Astrocyte (in vitro differentiated cells and primary cell): ENCODE measurements around the gene BNIP5. TPM values are rescaled to one million over a fixed set of nuclear protein-coding genes. Genes with fewer than 3 reads are reported as not detected.

Source experiments
- DNase-seq: peaks from one replicate; pipeline ENCODE4 v3.0.0-alpha.2; 2010; ENCODE audit warnings: low read depth
- FAIRE-seq: peaks from 2 replicates; lab custom pipeline; 2011; peaks lifted over from hg19 to GRCh38; lab: Jason Lieb, UNC
- H2AFZ ChIP-seq: 2 replicates; pipeline ENCODE4 v1.6.0; 2012; ENCODE audit warnings: low read depth, low read length, inconsistent platforms
- H3K27ac ChIP-seq: 2 replicates; pipeline ENCODE4 v1.5.1; 2011; ENCODE audit warnings: low read depth, low read length, inconsistent platforms
- H3K27me3 ChIP-seq: 2 replicates; pipeline ENCODE4 v1.6.0; 2011; ENCODE audit warnings: low read length, inconsistent platforms; ENCODE audit not compliant: insufficient read depth
- H3K36me3 ChIP-seq: 2 replicates; pipeline ENCODE4 v1.5.1; 2011; ENCODE audit warnings: low read length, inconsistent platforms; ENCODE audit not compliant: insufficient read depth
- H3K4me1 ChIP-seq: 2 replicates; pipeline ENCODE4 v1.5.1; 2011; ENCODE audit warnings: low read length, inconsistent platforms; ENCODE audit not compliant: insufficient read depth
- H3K4me2 ChIP-seq: 2 replicates; pipeline ENCODE4 v1.6.0; 2012; ENCODE audit warnings: low read length, inconsistent platforms
- H3K4me3 ChIP-seq: 2 replicates; pipeline ENCODE4 v1.5.1; 2011; ENCODE audit warnings: low read depth, mild to moderate bottlenecking, low read length, inconsistent platforms; ENCODE audit not compliant: insufficient read depth
- H3K79me2 ChIP-seq: 2 replicates; pipeline ENCODE4 v1.6.0; 2012; ENCODE audit warnings: mild to moderate bottlenecking, low read length, inconsistent platforms; ENCODE audit not compliant: insufficient read depth
- H3K9ac ChIP-seq: 2 replicates; pipeline ENCODE4 v1.6.0; 2012; ENCODE audit warnings: mild to moderate bottlenecking, low read length, inconsistent platforms
- H3K9me3 ChIP-seq: 2 replicates; pipeline ENCODE4 v1.5.1; 2012; ENCODE audit warnings: low read depth, mild to moderate bottlenecking, low read length, inconsistent platforms; ENCODE audit not compliant: insufficient read depth
- H4K20me1 ChIP-seq: 2 replicates; pipeline ENCODE4 v1.6.0; 2012; ENCODE audit warnings: low read length, inconsistent platforms; ENCODE audit not compliant: insufficient read depth
- H3K27ac Mint-ChIP-seq: one replicate; pipeline ENCODE4 v1.8.0; 2021; ENCODE audit warnings: mild to moderate bottlenecking, mixed read lengths; ENCODE audit not compliant: unreplicated experiment
- H3K27me3 Mint-ChIP-seq: one replicate; pipeline ENCODE4 v1.8.0; 2021; ENCODE audit warnings: low read depth, mixed read lengths; ENCODE audit not compliant: unreplicated experiment
- H3K36me3 Mint-ChIP-seq: one replicate; pipeline ENCODE4 v1.8.0; 2021; ENCODE audit warnings: low read depth, mixed read lengths; ENCODE audit not compliant: unreplicated experiment
- H3K4me1 Mint-ChIP-seq: one replicate; pipeline ENCODE4 v1.8.0; 2021; ENCODE audit warnings: low read depth, mixed read lengths; ENCODE audit not compliant: unreplicated experiment
- H3K4me3 Mint-ChIP-seq: one replicate; pipeline ENCODE4 v1.8.0; 2021; ENCODE audit warnings: mild to moderate bottlenecking, moderate library complexity, mixed read lengths; ENCODE audit not compliant: unreplicated experiment
- H3K9me3 Mint-ChIP-seq: one replicate; pipeline ENCODE4 v1.8.0; 2021; ENCODE audit warnings: mild to moderate bottlenecking, mixed read lengths; ENCODE audit not compliant: unreplicated experiment
- EZH2 ChIP-seq: IDR thresholded peaks from 2 replicates; pipeline ENCODE4 v1.6.1; 2012; ENCODE audit warnings: mild to moderate bottlenecking, low read length, inconsistent platforms; ENCODE audit not compliant: insufficient read depth
- total RNA-seq: library from RNA; stranded (reverse); gene quantifications from 2 replicates; pipeline ENCODE4 v1.2.1, GENCODE V29; 2021
- TF ChIP-seq, protein P1 (sequence below): IDR thresholded peaks from 2 replicates; pipeline ENCODE4 v1.5.1; 2011; ENCODE audit warnings: low read depth, mild to moderate bottlenecking, inconsistent platforms, low read length, moderate library complexity; ENCODE audit not compliant: insufficient read depth

BNIP5 gene
- total RNA-seq, 1 donor from 2014 or later, result not detected

DNA sequence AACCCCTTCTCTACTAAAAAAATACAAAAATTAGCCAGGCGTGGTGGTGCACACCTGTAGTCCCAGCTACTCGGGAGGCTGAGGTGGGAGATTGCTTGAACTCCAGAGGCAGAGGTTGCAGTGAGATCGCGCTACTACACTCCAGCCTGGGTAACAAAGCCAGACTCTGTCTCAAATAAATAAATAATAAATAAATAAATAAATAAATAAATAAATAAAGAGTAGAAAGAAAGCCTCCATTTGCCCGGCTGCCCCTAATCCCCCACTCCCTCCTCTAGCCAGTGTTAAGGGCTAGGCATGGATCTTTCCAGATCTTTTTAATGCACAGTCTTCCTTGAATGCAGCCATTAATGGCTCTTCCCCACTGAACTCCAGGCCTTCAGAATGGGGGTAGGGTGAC lies 63.6 kb downstream of the BNIP5 start:
- no peak for DNase-seq
- Mint-ChIP-seq H3K27ac (no peak overlapping the region), H3K4me1 (peaks cover 6% of the 10 kb centered on the region), H3K4me3 (no peak overlapping the region), H3K27me3 (peaks cover 39% of the 10 kb centered on the region), H3K9me3 (peaks cover 2% of the 10 kb centered on the region), H3K36me3 (no peaks in the 10 kb centered on the region)
- Histone ChIP-seq H3K4me2 (no peak overlapping the region), H3K36me3 (no peaks in the 10 kb centered on the region), H3K27me3 (peaks cover 35% of the 10 kb centered on the region), H3K4me1 (no peaks in the 10 kb centered on the region), H4K20me1 (no peaks in the 10 kb centered on the region), H2AFZ (no peak overlapping the region), H3K9me3 (no peaks in the 10 kb centered on the region), H3K9ac (no peak overlapping the region), H3K4me3 (no peak overlapping the region), H3K27ac (no peak overlapping the region), H3K79me2 (no peaks in the 10 kb centered on the region)
- TF ChIP-seq EZH2, result no peak
- TF ChIP-seq, protein P1, sequence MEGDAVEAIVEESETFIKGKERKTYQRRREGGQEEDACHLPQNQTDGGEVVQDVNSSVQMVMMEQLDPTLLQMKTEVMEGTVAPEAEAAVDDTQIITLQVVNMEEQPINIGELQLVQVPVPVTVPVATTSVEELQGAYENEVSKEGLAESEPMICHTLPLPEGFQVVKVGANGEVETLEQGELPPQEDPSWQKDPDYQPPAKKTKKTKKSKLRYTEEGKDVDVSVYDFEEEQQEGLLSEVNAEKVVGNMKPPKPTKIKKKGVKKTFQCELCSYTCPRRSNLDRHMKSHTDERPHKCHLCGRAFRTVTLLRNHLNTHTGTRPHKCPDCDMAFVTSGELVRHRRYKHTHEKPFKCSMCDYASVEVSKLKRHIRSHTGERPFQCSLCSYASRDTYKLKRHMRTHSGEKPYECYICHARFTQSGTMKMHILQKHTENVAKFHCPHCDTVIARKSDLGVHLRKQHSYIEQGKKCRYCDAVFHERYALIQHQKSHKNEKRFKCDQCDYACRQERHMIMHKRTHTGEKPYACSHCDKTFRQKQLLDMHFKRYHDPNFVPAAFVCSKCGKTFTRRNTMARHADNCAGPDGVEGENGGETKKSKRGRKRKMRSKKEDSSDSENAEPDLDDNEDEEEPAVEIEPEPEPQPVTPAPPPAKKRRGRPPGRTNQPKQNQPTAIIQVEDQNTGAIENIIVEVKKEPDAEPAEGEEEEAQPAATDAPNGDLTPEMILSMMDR, result no peak
- no peak for FAIRE-seq

DNA sequence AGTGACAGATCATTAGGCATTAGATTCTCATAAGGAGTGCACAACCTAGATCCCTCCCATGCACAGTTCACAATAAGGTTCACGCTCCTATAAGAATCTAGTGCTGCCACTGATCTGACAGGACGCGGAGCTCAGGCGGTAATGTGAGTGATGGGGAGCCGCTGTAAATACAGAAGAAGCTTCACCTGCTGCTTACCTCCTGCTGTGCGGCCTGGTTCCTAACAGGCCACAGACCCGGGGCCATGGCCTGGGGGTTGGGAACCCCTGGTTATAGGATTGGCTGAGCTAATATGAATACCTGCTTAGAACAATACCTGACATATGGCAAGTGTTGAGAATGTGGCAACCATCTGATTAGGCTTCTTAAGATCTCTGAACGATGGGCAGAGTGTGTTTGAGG lies 64.5 kb downstream of the BNIP5 start:
- no peak overlapping the region for H3K4me3 ChIP-seq
- DNase-seq (no peak), FAIRE-seq (no peak)
- TF ChIP-seq EZH2, result no peak
- TF ChIP-seq, protein P1, result no peak
- H3K27me3 Mint-ChIP-seq, result peaks cover 37% of the 10 kb centered on the region
- H3K27ac Mint-ChIP-seq, result no peak overlapping the region
- H3K4me2 ChIP-seq, result no peak overlapping the region
- H3K27ac ChIP-seq, result no peak overlapping the region
- H3K9me3 Mint-ChIP-seq, result peaks cover 2% of the 10 kb centered on the region
- no peak overlapping the region for H3K9ac ChIP-seq
- no peaks in the 10 kb centered on the region for H3K9me3 ChIP-seq
- no peak overlapping the region for H3K4me3 Mint-ChIP-seq
- peaks cover 11% of the 10 kb centered on the region for H3K4me1 Mint-ChIP-seq
- H4K20me1 ChIP-seq, result no peaks in the 10 kb centered on the region
- peaks cover 31% of the 10 kb centered on the region for H3K27me3 ChIP-seq
- H3K4me1 ChIP-seq, result no peaks in the 10 kb centered on the region
- no peaks in the 10 kb centered on the region for H3K36me3 ChIP-seq
- no peak overlapping the region for H2AFZ ChIP-seq
- H3K79me2 ChIP-seq, result no peaks in the 10 kb centered on the region
- H3K36me3 Mint-ChIP-seq, result no peaks in the 10 kb centered on the region

DNA sequence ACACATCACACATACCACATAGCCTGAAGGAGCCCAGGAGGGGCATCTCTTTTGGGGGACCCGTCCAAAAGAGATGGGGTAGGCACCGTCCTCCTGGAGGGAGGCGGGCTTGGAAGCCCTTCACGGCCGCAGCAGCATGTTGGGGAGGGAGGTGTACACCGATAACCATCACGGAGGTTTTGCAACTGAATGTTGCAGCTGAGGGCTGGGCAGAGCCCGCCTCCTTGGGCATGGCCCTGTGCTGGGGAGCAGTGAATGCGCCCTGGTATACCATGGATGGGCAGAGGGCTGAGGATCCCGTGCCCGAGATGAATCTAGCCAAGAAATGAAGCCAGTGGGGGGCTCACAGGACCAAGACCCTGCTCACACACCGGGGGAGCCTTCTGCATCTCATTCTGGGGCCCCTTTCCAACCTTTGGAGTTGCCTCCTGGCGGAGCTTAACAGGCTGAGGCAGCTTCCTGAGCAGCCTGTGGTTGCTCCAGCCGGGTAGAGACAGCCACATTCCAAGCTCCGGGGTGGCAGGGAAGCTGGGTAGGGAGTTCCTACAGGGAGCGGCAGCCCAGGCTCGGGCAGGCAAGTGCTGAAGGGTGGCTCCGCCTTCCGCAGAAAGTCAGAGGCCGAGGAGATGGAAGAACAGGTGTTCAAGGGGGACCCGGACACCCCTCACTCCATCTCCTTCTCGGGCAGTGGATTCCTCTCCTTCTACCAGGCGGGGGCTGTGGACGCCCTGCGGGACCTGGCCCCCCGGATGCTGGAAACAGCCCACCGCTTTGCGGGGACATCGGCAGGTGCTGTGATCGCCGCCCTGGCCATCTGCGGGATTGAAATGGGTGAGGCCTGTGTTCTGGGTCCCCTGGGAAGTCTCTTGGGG lies 66.6 kb downstream of the BNIP5 start, which contains the start of gene PNPLA1:
TSS of gene PNPLA1 (plus strand) at position 227 of the 872 bp plus-strand sequence. CDS start at position 627, 400 bp downstream.
- H3K27me3 Mint-ChIP-seq, result peaks cover 30% of the 10 kb centered on the region
- Histone ChIP-seq H2AFZ (no peak within 1 kb of the TSS), H3K4me1 (no peaks in the 10 kb centered on the region), H3K9ac (no peak within 1 kb of the TSS), H3K4me3 (no peak within 1 kb of the TSS), H3K36me3 (no peaks in the 10 kb centered on the region), H3K27ac (no peak within 1 kb of the TSS), H4K20me1 (no peaks in the 10 kb centered on the region), H3K79me2 (no peaks in the 10 kb centered on the region), H3K27me3 (peaks cover 21% of the 10 kb centered on the region), H3K9me3 (no peaks in the 10 kb centered on the region), H3K4me2 (no peak within 1 kb of the TSS)
- H3K36me3 Mint-ChIP-seq, result no peaks in the 10 kb centered on the region
- no peak within 1 kb of the TSS for H3K4me3 Mint-ChIP-seq
- DNase-seq, result no peak
- FAIRE-seq, result no peak
- TF ChIP-seq EZH2, result no peak
- TF ChIP-seq, protein P1, result no peak
- H3K4me1 Mint-ChIP-seq, result peaks cover 15% of the 10 kb centered on the region
- H3K9me3 Mint-ChIP-seq, result peaks cover 10% of the 10 kb centered on the region
- H3K27ac Mint-ChIP-seq, result peak within 1 kb of the TSS; percentile 34
